GM12873 (cell line): Measurements from ENCODE around the gene TMEM109.

Experiments used
- TF ChIP-seq, protein P1 (sequence below): IDR thresholded peaks from 2 replicates; pipeline ENCODE4 v1.5.1; 2012; ENCODE audit warnings: low read depth, mild to moderate bottlenecking, moderate library complexity, low read length, control low read depth; ENCODE audit not compliant: insufficient read depth; ENCODE audit errors: missing control alignments

The TMEM109 gene

DNA sequence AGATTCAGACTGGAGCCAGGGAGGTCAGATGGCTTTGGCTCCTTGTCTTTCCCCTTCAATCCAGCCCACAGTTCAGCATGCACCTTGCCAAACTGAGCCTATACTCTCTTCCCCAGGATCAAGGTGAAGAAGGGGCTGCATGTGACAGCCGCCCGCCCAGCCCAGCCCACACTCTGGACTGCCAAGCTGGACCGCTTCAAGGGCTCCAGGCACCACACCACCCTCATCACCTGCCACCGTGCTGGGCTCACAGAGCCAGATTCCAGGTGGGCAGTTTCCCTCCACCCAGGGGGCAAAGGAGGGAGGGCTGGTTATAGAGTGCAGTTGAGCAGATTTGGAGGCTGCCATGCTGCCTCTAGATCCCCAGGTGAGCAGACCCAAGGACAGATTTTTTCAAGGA, 16.4 kb downstream of the TMEM109 start:
- TF ChIP-seq, protein P1, sequence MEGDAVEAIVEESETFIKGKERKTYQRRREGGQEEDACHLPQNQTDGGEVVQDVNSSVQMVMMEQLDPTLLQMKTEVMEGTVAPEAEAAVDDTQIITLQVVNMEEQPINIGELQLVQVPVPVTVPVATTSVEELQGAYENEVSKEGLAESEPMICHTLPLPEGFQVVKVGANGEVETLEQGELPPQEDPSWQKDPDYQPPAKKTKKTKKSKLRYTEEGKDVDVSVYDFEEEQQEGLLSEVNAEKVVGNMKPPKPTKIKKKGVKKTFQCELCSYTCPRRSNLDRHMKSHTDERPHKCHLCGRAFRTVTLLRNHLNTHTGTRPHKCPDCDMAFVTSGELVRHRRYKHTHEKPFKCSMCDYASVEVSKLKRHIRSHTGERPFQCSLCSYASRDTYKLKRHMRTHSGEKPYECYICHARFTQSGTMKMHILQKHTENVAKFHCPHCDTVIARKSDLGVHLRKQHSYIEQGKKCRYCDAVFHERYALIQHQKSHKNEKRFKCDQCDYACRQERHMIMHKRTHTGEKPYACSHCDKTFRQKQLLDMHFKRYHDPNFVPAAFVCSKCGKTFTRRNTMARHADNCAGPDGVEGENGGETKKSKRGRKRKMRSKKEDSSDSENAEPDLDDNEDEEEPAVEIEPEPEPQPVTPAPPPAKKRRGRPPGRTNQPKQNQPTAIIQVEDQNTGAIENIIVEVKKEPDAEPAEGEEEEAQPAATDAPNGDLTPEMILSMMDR: no peak

DNA sequence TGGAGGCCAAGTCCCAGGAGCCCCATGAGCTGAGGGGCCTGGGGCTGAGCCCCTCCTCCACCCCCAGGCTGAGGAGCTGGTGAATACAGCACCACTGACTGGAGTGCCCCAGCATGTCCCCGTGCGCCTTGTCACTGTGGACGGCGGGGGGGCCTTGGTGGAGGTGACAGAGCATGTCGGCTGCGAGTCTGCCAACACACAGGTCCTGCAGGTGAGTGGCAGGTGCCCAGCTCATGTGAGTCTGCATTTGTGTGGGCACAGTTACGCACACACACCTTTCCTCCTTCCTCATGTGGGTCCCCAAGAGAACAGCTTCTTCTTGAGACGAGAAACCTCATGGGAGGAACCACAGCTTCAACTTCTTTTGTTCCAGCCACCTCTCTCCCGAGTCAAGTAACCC, 18.0 kb downstream of the TMEM109 start:
- TF ChIP-seq, protein P1: no peak

DNA sequence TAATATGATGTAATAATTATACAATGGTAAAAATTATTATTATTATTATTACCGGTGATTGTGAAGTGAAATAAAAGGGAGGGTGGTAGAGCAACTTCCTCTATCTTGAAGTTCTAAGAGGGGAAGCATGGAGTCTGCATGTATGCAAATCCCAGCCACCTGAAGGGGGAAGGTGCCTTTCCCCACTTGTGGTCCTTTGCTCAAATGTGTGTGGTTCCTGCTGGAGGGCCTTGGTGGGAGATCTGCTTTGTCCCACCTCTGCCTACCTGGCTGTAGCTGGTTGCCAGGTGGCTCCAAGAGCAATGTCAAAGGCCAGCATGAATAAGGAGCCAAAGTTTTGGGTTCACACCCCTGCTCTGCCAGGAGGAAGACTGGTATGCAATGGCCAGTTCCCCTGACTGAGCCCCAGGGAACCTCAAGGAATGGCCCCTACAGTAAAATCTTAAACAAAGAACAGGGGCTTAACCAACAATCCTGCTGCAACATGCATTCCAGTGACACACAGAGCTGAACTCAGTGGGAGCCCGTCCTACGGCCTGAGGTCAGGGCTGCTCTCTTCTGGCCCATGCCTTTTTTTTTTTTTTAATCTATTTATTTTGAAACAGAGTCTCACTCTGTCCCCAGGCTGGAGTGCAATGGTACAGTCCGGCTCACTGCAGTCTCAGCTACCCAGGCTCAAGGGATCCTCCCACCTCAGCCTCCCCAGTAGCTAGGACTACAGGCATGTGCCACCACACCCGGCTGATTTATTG, 18.8 kb downstream of the TMEM109 start:
- TF ChIP-seq, protein P1: no peak

DNA sequence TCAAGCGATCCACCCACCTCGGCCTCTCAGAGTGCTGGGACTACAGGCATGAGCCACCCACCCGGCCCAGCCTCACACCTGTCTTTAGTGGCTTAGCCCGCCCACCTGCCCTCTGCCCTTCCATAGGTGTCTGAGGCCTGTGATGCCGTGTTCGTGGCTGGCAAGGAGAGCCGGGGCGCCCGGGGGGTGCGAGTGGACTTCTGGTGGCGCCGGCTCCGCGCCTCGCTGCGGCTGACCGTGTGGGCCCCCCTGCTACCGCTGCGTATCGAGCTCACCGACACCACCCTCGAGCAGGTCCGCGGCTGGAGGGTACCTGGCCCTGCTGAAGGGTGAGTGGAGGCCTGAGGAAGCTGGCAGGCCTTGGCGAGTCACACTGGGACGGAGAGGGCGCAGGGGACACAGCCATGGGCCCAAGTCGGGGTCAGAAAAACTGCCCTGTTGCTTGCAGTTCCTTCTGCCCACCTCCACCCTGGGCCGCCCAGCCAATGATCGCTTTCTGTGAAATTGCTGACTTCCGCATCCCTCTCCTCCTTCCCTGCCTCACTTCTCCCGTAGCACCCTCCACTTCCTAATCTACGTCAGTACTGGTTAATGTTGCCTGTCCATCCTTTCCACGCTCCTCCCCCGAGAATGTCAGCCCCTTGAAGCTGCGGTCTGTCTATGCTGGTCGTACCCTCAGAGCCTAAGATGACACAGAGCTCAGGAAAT, 19.6 kb downstream of the TMEM109 start:
- TF ChIP-seq, protein P1: no peak

DNA sequence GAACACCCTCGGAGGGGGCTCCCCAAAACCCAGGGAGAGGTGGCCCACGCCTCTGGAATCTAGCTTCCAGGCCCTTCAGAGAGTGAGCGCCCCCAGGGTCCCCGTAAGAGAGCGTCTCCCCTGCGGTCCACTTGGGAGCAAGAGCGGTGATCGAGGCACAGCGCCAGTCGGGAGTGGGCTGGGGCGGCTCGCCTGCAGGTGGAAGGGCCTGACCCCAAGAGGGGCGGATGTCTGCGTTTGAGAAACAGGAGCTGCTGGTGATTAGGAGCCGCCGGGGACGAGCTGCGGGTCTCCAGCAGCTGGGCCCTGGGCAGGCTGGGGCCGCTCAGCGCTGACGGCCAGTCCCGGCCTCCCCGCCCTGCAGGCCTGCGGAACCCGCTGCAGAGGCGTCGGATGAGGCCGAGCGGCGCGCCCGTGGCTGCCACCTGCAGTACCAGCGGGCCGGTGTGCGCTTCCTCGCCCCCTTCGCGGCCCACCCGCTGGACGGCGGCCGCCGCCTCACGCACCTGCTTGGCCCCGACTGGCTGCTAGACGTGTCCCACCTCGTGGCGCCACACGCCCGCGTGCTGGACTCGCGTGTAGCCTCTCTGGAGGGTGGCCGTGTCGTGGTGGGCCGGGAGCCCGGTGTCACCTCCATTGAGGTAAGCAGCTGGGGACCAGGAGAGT, 20.3 kb downstream of the TMEM109 start:
- TF ChIP-seq, protein P1: no peak

DNA sequence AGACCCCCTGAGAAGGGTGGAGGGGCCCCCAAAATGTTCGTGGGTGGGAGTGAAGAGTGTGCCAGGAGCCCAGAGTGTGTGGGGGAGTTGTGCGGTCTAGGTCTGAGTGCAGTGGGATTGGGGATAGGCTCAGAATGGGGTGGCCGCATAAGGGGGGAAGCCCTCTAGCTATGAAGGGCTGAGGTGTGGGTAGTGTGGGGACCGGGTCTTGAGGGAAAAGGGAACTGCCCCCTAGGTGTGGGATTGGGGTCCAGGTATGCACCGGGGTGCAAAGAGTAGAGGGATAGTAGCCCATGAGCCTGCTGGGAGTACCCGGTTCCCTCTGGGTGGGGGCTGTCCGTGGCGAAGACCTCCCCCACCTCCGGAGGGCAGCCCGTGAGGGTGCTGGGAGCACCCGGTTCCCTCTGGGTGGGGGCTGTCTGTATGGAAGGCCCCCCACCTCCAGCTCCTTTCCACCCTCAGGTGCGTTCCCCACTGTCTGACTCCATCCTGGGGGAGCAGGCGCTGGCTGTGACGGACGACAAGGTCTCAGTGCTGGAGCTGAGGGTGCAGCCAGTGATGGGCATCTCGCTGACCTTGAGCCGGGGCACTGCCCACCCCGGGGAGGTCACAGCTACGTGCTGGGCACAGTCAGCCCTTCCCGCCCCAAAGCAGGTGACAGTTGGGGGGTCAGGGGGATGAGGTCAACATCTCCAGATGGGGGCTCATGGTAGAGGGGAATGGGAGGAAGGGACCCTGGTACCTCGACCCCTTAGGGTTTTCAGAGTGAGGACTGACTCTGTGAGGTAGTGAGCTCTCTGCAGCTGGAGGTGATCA, 21.0 kb downstream of the TMEM109 start:
- TF ChIP-seq, protein P1: no peak
